GM21576 (cell line): ENCODE data around the gene PADI3.
"Not testable (repeated sequence)": the region's sequence is repeated elsewhere in the genome, so short reads cannot be mapped to it uniquely, and the experiment has no call there.

ENCODE experiments used
- ATAC-seq: cut with Tn5 transposase; IDR thresholded peaks from one replicate; pipeline ENCODE4 v1.9.1; 2021; ENCODE audit warnings: mild to moderate bottlenecking, moderate library complexity; ENCODE audit not compliant: unreplicated experiment

Gene PADI3

DNA sequence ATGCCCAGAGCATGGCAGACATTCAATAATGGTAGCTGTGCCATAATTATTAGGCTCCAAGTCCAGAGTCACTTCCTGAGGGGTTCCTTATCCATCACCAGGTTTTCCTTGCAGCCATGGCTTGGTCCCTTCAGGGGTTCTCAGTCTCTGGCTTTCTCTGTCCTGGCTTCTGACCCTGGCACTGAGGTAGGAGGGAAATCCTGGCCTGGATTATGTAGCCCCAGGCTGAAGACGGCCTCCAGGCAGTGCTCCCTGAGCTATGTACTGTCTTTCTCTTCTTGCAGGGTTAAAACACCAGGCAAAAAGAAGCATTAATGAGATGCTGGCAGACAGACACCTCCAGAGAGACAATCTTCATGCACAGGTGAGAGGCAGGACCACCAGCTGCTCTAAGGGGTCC, 9.5 kb upstream of the PADI3 start:
- ATAC-seq: no peak

DNA sequence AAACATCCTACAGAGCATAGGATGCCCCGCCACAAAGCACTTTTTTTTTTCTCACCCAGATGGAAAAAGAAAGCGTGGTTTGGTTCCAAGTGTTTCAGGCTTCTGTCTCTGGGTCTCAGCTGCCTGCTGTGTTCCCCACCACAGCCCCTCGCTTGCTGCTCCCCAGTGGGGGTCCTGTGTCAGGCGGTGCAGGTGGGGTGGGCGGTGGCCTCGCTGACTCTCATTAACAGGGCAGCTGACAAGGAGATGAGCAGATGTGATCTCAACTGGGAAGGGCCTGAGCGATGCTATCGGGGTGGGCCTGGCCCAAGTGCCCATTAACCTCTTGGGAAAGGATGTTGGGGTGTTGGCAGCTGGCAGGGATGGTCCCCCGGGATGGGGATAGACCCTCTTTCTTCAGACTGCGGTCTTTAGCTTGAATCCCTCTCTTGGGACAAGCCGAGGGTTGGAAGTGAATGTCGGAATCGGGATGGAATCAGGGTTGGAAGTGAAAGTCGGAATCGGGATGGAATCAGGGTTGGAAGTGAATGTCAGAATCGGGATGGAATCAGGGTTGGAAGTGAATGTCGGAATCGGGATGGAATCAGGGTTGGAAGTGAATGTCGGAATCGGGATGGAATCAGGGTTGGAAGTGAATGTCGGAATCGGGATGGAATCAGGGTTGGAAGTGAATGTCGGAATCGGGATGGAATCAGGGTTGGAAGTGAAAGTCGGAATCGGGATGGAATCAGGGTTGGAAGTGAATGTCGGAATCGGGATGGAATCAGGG, 7.7 kb upstream of the PADI3 start:
- ATAC-seq: not testable (repeated sequence)

DNA sequence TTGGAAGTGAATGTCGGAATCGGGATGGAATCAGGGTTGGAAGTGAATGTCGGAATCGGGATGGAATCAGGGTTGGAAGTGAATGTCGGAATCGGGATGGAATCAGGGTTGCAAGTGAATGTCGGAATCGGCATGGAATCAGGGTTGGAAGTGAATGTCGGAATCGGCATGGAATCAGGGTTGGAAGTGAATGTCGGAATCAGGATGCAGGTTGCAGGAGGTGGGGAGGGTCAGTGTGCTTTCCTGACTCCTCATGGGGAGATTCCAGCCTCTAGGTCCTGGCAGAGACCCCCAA, 7.2 kb upstream of the PADI3 start:
- not testable (repeated sequence) for ATAC-seq

DNA sequence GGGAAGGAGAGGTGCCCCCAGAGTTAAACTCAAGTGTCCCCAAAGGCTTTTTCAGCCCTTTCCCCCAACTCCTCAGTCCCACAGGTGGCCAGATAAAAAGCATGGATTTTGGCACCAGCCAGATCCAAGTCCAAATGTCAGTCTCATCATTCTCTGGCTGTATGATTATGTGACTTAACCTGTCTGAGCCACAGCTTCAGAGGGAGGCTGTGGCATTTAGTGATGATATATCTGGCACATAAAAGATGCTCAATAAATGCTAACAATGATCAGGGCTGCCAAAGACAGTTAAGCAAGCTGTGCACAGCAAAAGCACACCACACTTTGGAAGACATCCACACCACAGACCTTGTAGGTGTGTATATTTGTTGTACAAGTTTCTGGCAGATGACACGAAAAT, 5.6 kb upstream of the PADI3 start:
- ATAC-seq: no peak

DNA sequence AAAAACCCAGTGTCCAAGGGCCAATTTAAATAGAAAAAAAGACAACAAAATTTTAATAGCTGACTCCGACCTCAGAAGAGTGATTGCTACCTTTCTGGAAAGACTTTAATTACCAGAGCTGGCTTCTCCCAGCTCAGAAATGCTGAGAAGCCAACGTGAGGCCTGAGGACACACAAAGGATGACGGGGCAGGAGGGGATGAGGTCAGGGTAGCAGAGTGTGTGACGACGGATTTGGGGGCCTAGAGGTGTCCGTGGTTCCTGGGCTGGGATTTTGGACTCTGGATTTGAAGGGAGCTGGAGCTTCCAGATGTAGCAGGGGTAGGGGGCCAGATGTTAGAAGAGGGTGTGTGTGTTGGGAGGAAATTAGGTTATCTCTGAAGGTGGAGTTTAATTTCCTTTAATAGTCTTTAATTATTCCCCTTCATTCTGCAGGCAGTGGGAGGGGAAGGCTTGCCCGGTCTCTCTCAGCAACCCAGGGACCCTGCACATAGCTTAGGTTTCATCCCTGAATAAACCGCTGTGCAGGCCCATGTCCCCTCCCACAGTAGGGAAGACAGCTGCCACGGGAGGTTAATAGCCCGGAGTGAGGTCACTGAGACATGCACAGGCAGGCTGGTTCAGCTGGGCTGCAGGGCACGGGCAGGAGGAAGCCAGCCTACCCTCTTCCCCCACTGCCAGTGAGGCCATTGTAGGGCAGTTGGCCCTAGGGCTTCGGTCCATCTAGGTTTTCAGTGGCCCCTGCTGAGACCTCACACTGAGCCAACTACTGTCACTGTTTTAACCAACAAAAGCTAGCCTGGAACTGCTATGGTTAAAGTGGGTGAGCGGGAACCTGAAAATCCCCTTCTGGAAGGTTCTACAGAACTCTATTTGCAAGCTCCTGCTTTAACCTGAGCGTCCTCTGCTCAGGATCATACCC, 3.8 kb upstream of the PADI3 start:
- no peak for ATAC-seq

DNA sequence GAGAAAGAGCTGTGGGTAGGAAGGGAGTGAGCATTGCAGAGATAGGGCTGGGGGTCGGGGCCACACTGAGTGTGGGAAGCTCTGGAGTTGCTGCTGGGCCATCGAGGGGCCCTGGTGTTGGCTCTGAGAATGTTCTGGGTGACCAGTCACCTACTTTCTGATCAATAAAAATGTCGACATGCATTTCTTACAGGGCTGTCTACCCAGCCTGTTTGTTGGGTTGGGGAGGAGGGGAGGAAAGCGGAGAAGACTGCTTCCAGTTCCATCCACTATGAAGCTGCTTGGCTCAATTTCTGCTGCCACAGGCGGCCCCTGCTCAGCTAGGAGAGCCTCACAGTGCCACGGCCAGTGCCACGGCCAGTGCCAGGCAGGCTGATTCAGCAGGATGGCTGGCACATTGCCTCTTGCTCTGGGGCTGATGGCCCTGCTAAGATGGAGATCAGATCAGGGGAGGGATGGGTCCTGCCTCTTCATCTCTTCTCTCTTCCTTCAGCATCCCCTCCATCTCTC, 3.0 kb upstream of the PADI3 start:
- ATAC-seq: no peak

DNA sequence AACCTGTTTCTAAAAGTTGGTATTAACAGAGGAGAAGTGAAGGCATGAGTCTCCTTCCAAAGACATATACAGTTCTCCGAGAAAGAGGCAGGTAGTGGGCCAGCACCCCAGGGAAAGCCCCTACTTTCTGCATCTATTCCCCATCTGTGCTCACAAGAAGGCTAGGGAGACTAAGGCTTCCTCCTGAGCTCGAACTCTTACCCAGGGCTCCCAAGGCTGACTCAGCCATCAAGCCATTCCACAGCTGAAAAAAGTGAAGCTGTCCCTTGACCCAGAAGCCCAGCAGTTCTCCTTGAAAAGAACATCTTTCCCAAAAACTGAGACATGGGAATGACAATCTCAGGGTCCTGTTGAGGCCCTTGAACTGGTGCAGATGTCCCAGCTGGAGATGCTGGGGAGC, 1.9 kb upstream of the PADI3 start:
- ATAC-seq: no peak

DNA sequence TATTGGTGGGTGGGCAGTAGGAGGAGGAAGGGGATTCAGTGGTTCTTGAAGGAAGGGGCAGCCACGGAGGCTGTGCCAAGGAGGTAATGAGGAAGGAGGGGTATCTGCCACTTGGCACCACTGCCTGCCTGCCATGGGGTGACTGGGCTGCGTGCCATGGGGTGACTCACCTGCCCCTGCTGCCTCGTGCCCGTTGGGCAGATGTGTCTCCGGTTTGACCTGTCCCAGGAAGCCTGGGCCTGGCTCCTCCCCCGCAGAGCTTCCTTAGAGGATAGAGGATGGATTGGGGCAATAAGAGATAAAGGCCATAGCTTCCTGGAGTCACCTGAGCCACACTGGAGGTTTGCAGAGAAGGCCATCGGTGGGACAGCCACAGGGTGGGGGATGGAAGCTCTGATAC, 1.7 kb downstream of the PADI3 start:
- ATAC-seq: no peak

DNA sequence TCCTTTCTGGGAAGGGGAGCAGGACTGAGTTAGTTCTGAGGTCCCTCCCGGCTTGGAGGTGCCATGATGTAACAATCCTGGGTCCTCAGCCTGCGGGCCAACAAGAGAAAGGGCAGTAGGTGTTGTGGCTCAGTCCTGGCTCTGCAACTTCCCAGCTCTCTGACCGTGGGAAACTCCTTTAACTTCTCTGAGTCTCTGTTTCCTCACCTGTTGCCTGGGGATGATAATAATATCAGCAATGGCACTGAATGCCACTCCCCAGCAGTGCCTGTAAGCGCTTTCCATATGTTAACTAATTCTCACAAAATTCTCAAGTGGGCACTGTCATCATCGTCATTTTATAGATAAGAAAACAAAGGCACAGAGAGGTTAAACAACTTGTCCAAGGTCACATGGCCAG, 2.3 kb downstream of the PADI3 start:
- ATAC-seq: no peak

DNA sequence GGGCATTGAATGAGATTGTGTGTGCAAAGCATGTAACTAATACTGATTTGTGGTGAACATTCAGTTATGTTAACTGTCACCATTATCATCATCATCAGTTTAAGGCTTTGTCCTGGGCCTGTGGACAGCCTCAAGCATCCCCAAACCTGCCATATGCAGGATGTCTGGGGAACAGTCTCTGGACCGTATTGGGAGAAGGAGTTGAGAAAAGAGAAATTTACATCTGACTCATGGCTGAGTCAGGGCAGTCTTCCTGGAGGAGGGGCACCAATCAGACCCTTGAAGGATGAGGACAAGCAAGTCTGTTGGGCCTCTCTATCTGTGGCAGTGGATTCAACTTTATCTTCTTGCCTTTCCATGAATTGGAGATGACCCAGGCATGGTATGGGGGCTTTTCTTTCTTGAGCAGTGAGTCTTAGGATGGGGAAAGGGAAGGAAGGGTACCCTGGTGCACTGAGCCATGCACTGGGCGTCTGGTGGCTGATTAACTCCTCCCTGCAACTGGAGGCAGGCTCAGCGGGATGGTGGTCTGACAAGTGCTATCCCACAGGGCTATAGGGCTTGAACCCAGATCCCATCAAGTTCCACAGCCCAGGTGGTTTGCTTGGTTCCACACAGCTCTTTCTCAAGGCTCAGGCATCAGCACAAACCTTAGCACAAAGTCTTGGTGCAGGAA, 2.9 kb downstream of the PADI3 start:
- ATAC-seq: no peak

DNA sequence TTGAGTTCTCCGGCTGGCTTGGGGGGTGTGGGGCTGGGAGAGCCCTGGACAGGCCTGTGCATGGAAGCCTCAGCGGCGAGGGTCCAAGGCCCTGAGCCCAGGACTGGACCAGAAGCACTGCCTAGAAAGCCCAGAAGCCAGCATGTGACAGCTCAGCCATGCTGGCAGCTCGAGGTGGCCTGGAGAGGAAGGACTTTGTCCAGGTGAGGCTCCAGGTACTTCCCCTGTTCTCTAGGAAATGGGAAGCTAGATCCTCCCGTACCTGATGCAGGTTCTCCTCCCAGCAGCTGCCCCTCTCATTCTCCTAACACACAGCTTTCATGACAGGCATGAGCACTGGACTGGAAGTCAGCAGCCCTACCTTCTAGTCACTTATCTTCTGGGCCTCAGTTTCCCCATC, 6.4 kb downstream of the PADI3 start:
- no peak for ATAC-seq

DNA sequence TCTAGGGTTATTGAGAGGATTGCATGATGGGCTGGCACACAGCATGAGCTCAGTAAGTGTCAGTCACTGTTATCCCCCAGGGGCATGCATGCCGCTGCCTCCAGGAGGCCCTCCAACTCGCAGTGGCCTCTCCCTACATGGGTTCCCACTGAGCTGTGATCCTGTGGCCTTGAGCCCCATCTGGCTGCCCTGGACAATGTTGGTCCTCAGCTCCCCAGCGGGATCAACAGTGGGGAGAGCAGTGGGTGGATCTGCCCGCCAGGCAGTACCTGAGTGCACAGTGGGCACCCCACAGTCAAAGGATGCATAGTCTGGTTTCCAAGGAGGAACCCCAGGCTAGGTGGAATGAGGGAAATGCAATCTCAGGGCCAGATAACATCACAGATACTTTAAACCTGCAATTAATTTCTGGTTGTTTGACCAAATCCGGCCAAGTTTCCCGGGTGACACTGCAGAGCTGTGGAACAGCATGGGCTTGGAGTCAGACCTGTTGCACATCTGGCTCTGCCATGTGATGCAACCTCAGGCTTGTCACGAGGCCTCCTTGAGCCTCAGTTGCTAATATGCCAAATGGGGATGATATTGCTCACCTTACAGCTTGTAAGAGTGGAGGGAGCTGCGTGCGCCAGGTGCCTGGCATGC, 9.3 kb downstream of the PADI3 start:
- no peak for ATAC-seq

DNA sequence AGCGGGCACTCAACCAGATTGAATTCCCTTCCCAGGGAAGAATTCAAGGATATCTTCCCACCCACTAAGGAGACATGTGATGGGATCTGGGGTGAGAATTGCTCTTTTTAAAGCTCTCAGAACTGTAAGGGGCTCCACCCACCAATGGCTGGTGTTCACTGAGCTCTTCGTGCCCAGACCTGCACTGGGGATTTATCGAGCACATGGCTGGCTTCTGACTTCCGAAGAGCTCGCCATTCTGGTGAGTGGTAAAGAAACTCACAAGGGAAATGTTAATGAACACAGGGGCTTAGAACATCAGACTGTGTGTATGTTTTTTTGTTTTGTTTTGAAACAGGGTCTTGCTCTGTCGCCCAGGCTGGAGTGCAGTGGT, 9.8 kb downstream of the PADI3 start:
- ATAC-seq: no peak

DNA sequence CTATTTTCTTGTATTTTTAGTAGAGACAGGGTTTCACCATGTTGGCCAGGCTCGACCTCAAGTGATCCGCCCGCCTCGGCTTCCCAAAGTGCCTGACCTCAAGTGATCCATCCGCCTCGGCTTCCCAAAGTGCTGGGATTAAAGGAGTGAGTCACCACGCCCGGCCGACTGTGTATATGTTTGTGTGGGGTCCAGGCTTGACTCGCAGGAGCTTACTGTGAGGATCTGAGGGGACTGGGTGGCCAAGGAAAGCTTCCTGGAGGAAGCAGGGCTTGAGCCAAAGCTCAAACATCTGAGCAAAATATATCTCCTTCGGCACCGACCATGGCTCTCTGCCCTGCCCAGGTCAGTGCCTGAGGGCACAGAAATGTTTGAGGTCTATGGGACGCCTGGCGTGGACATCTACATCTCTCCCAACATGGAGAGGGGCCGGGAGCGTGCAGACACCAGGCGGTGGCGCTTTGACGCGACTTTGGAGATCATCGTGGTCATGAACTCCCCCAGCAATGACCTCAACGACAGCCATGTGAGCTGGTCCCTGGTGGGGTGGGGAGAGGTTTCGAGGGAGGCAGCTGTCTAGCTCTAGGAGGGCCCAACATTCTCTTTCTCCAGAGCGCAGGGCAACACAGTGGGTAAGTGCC, 10.5 kb downstream of the PADI3 start:
- no peak for ATAC-seq

DNA sequence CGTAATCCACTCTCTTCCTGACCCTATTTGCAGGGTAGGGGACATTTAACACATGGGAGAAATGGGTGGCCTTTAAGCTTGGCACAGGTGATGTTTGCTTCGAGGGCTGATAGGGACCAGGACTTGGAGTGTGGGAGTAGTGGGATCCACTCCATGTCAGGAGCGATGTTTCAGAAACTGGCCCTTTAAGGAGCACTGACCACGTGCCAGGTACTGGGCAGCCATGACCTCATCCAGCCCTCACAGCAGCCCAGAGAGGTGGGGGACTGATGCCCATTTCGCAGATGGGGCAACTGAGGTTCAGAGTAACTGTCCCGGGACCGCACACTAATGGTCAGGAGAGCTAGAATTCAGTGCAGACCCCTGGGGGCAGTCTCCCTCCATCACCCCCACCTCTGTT, 11.4 kb downstream of the PADI3 start:
- ATAC-seq: no peak

DNA sequence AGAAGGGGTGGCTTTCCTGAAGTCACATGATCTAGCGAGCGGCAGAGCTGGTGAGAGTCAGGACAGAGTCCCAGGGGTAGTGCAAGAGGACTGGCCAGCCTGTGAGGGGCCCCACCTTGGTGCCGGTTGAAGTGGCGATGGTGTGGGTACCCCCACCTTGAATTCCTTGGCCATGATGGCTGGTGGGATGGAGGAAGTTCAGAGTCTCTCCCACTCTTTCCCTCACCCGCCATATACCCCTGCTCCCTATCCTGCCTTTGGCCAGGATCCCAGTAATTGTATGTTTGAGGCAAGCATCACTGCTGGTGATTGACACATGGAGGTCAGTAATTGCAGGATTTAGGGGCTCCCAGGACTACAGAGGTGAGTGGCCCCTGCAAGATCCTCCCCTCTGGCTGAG, 11.8 kb downstream of the PADI3 start:
- ATAC-seq: no peak

DNA sequence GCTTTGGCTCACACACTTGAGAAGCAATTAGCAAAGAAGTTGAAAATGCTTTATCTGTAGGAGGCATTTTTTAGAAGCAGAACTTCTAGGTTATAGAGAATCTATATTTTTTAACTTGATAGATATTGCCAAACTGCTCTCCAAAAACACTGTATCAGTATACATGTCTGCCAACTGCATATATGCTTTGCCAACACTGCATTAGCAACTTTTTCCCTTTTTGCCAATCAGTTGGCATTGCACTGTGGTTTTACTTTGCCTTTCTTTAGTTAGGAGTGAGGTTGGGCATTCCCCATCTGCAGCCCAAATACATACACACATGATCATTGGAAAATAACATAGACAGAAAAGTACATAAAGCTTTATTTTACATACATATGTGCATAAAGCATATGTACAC, 15.0 kb downstream of the PADI3 start:
- no peak for ATAC-seq

DNA sequence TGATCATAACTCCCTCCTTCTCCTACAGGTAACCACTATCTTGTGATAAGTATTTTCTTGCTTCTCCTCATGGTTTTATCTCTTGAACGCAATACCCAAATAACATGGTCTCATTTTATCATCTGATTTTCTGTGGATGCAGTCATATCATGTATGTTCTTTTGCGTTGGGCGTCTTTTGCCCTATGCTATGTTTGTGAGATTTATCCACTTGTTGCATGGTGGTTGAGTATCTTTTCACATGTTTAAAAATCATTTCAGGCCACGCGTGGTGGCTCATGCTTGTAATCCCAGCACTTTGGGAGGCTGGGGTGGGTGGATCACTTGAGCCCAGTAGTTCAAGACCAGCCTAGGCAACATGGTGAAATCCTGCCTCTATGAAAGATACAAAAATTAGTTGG, 15.6 kb downstream of the PADI3 start:
- no peak for ATAC-seq

DNA sequence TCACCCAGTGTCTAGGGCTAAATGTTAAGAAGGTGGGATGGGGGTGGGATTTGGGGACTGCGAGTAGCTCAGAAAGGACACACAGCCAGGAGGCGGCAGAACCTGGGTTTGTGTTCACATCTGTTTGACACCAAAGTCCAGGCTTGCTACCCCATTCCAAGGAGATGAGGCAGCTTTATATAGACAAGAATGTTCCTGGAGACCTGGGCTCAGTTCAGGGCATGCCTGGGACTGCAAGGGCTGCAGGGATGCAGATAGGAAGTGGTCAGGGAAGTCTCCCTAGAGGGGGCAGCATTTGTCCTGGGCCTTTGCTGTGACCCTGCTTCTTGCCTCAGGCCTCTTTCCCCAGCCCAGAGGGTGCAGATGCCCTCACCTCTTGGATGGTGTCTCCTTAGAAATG, 16.3 kb downstream of the PADI3 start:
- ATAC-seq: no peak

DNA sequence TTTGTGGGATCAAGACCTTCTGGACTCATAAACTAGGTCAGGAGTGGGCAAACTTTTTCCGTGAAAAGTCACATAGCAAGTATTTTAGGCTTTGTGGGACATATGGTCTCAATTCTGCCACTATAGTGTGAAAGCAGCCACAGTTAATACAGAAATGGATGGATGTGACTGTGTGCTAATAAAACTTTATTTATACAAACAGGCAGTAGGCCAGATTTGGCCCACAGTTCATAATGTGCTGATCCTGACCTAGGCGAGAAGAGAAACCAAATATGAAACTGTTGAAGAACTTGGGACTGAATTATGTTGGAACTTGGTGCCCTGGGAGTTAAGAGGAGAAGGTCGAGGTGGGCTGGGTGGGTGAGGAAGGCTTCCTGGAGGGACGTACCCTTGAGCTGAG, 17.1 kb downstream of the PADI3 start:
- no peak for ATAC-seq
